Endodermal cell (in vitro differentiated cells): ENCODE results near the gene FAM25G. TPM values are rescaled to one million over a fixed set of nuclear protein-coding genes. Genes with fewer than 3 reads are reported as not detected.
"Not testable (repeated sequence)": the region's sequence is repeated elsewhere in the genome, so short reads cannot be mapped to it uniquely, and the experiment has no call there.

ENCODE experiments used
- DNase-seq: peaks from one replicate; pipeline ENCODE4 v3.0.0-alpha.2; 2017
- H3K27ac ChIP-seq: 2 replicates; pipeline ENCODE4 v1.5.1; 2013; ENCODE audit warnings: mild to moderate bottlenecking, low read depth, low read length, moderate library complexity
- H3K27me3 ChIP-seq: 2 replicates; pipeline ENCODE4 v1.6.1; 2013; ENCODE audit warnings: mild to moderate bottlenecking, low read length, moderate library complexity; ENCODE audit not compliant: insufficient read depth, control insufficient read depth, poor library complexity, severe bottlenecking
- H3K36me3 ChIP-seq: 2 replicates; pipeline ENCODE4 v1.7.0; 2013; ENCODE audit warnings: mild to moderate bottlenecking, low read length, moderate library complexity; ENCODE audit not compliant: control insufficient read depth, insufficient read depth
- H3K4me1 ChIP-seq: one replicate; pipeline ENCODE4 v1.7.0; 2013; ENCODE audit warnings: low read length; ENCODE audit not compliant: control insufficient read depth, insufficient read depth
- H3K4me3 ChIP-seq: 2 replicates; pipeline ENCODE4 v1.5.1; 2013; ENCODE audit warnings: mild to moderate bottlenecking, low read length, moderate library complexity
- H3K9ac ChIP-seq: 2 replicates; pipeline ENCODE4 v1.6.1; 2013; ENCODE audit warnings: mild to moderate bottlenecking, low read length, moderate library complexity; ENCODE audit not compliant: poor library complexity, severe bottlenecking; ENCODE audit errors: extremely low read depth
- H3K9me3 ChIP-seq: 2 replicates; pipeline ENCODE4 v1.6.1; 2013; ENCODE audit warnings: mild to moderate bottlenecking, low read length, moderate library complexity; ENCODE audit not compliant: control insufficient read depth
- H3K27ac Mint-ChIP-seq: 2 replicates; pipeline ENCODE4 v1.8.0; 2020; ENCODE audit warnings: mixed read lengths
- H3K27me3 Mint-ChIP-seq: 2 replicates; pipeline ENCODE4 v1.8.0; 2021; ENCODE audit warnings: mild to moderate bottlenecking, mixed read lengths; ENCODE audit not compliant: insufficient read depth
- H3K36me3 Mint-ChIP-seq: 2 replicates; pipeline ENCODE4 v1.8.0; 2020; ENCODE audit warnings: low read depth, mixed read lengths
- H3K4me1 Mint-ChIP-seq: 2 replicates; pipeline ENCODE4 v1.8.0; 2020; ENCODE audit warnings: mixed read lengths
- H3K4me3 Mint-ChIP-seq: 2 replicates; pipeline ENCODE4 v1.8.0; 2020; ENCODE audit warnings: mild to moderate bottlenecking, moderate library complexity, mixed read lengths
- H3K9me3 Mint-ChIP-seq: 2 replicates; pipeline ENCODE4 v1.8.0; 2020; ENCODE audit warnings: mild to moderate bottlenecking, mixed read lengths
- WGBS, 2 experiments: methylation state at CpG; one replicate each; pipeline versions ENCODE4 v1.1.5 to v1.1.7; 2013; ENCODE audit warnings: missing lambda C conversion rate in 2 of 2, mixed read lengths in 1 of 2; ENCODE audit not compliant: insufficient coverage in 1 of 2, insufficient read length in 1 of 2; 5-methylcytosine and 5-hydroxymethylcytosine counted together
- total RNA-seq, 2 donors: library from RNA; stranded (reverse); fragmentation: NEBNext Ultra II Directional in 1 of 2; extraction: Animal tissue kit (Norgen Biotek cat#: 25700) in 1 of 2; gene quantifications; 2 replicates in 1 of 2; 3 replicates in 1 of 2; pipeline ENCODE4 v1.2.1, GENCODE V29; 2021
- TF ChIP-seq, protein P1 (sequence below): fragments of 200-600 bp; sonication (generic); conservative IDR thresholded peaks from 2 replicates; pipeline ENCODE4 v1.5.0; 2021; ENCODE audit warnings: antibody characterized with exemption, mild to moderate bottlenecking

FAM25G gene
- total RNA-seq, 2 donors from 2014 or later = not detected

DNA sequence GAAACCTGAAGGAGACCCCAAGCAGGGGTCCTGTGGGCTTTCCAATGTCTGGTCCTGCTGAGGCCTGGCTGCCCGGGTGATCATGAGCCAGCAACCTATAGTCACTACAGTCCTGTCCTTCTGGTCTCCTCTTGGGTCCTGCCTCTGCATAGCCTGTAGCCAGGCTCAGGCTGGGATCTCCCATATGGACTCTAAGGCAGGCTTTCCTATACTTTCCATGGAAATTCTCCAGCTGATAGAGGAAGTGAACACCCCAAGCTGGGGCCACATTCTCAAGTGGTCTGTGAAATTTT lies 34.0 kb downstream of the FAM25G start:
- WGBS, 2 experiments = 92 to 100% methylated on average over 1 of the region's 1 CpG

DNA sequence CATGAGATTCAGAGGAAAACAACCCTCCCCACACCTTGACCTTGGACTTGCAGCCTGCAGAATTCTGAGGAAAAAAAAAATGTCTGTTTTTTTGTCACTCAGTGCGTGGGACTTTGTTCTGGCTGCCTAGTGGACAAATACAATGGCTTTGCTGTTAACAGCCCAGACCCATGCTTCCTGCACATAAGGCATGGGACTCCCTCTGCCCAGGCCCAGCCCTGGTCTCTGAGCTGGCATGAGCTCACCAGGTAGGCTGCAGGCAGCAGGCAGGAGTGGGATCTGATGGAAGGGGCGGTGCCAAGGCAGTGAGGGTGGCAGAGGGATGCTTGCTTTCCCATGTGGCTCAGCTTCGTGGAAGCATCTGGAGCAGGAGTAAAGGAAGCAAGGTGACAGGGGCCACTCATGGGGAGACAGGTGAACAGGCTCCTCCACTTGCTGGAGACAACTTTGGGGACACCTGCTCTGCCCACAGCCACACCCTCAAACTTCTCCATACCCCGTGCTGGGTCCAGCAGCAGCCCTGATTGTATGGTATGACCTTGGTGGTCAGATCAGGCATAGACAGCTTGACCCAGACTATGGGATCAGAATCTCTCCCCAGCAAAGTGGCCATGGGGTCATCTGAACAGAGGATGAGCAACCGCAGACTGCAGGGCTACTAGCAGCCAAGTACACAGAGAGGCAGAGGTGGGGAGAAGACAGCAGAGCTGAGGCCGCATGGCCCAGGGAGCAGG lies 34.5 kb downstream of the FAM25G start:
- no peaks in the 10 kb centered on the region for H3K36me3 Mint-ChIP-seq
- Histone ChIP-seq H3K9ac (no peak overlapping the region), H3K36me3 (no peaks in the 10 kb centered on the region), H3K27ac (no peak overlapping the region), H3K27me3 (no peaks in the 10 kb centered on the region), H3K4me3 (no peak overlapping the region), H3K9me3 (no peaks in the 10 kb centered on the region), H3K4me1 (peaks cover 12% of the 10 kb centered on the region)
- peaks cover 4% of the 10 kb centered on the region for H3K27me3 Mint-ChIP-seq
- H3K9me3 Mint-ChIP-seq = no peaks in the 10 kb centered on the region
- WGBS, 2 experiments = 93 to 96% methylated on average over 4 to 6 of the region's 6 CpGs
- DNase-seq = no peak
- TF ChIP-seq, protein P1, sequence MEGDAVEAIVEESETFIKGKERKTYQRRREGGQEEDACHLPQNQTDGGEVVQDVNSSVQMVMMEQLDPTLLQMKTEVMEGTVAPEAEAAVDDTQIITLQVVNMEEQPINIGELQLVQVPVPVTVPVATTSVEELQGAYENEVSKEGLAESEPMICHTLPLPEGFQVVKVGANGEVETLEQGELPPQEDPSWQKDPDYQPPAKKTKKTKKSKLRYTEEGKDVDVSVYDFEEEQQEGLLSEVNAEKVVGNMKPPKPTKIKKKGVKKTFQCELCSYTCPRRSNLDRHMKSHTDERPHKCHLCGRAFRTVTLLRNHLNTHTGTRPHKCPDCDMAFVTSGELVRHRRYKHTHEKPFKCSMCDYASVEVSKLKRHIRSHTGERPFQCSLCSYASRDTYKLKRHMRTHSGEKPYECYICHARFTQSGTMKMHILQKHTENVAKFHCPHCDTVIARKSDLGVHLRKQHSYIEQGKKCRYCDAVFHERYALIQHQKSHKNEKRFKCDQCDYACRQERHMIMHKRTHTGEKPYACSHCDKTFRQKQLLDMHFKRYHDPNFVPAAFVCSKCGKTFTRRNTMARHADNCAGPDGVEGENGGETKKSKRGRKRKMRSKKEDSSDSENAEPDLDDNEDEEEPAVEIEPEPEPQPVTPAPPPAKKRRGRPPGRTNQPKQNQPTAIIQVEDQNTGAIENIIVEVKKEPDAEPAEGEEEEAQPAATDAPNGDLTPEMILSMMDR = no peak
- H3K4me1 Mint-ChIP-seq = peaks cover 17% of the 10 kb centered on the region
- no peak overlapping the region for H3K4me3 Mint-ChIP-seq
- H3K27ac Mint-ChIP-seq = peak overlapping the region; percentile 5

More for the DNA sequence above, 34.0 kb downstream of the FAM25G start:
- peaks cover 14% of the 10 kb centered on the region for H3K4me1 Mint-ChIP-seq
- peaks cover 4% of the 10 kb centered on the region for H3K27me3 Mint-ChIP-seq
- H3K27ac Mint-ChIP-seq = no peak overlapping the region
- no peaks in the 10 kb centered on the region for H3K27me3 ChIP-seq
- H3K4me1 ChIP-seq = peaks cover 12% of the 10 kb centered on the region
- no peaks in the 10 kb centered on the region for H3K36me3 Mint-ChIP-seq
- TF ChIP-seq, protein P1 = no peak
- DNase-seq = no peak
- no peaks in the 10 kb centered on the region for H3K9me3 Mint-ChIP-seq
- no peak overlapping the region for H3K4me3 Mint-ChIP-seq
- no peaks in the 10 kb centered on the region for H3K36me3 ChIP-seq
- no peak overlapping the region for H3K27ac ChIP-seq
- H3K4me3 ChIP-seq = no peak overlapping the region
- no peak overlapping the region for H3K9ac ChIP-seq
- H3K9me3 ChIP-seq = no peaks in the 10 kb centered on the region

DNA sequence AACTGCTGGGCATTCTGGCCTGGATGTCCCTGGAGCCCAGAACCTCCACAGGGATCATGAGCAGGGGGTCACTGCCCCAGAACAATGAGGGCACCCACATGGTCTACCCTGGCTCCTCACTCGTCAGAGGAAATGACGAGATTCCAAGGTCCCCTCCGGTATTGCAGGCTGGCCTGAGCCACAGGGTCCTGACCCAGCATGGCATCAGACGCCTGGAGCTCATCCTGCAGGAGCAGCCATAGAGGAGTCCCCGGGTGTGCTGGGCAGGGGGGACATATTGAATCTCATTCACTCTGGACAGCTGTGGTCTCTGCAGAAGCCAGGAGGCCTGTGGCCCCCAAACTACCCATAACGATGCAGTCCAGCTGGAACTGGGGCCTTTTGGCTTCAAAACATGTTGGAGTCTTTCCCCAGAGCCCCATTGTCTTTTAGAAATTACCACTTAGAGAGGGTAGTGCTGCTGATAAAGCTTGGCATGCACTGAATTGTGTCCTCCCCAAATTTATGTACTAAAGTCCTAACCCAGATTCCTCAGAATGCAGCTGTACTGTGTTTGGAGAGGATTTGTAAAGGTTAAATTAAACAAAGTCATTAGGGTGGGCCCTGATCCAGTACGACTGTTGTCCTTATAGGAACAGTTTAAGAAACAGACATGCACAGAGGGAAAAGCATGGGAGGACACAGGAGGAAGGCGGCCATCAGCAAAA lies 35.3 kb downstream of the FAM25G start:
- Histone ChIP-seq H3K4me3 (no peak overlapping the region), H3K4me1 (peaks cover 12% of the 10 kb centered on the region), H3K36me3 (no peaks in the 10 kb centered on the region), H3K9ac (no peak overlapping the region), H3K27ac (no peak overlapping the region), H3K27me3 (no peaks in the 10 kb centered on the region), H3K9me3 (no peaks in the 10 kb centered on the region)
- Mint-ChIP-seq H3K36me3 (no peaks in the 10 kb centered on the region), H3K4me3 (no peak overlapping the region), H3K27me3 (peaks cover 4% of the 10 kb centered on the region), H3K9me3 (no peaks in the 10 kb centered on the region), H3K27ac (peak overlapping the region; percentile 5), H3K4me1 (peaks cover 17% of the 10 kb centered on the region)
- TF ChIP-seq, protein P1 = no peak
- peak; percentile 39 for DNase-seq
- whole genome bisulfite sequencing, 2 experiments = 91 to 94% methylated on average over 6 to 8 of the region's 8 CpGs

DNA sequence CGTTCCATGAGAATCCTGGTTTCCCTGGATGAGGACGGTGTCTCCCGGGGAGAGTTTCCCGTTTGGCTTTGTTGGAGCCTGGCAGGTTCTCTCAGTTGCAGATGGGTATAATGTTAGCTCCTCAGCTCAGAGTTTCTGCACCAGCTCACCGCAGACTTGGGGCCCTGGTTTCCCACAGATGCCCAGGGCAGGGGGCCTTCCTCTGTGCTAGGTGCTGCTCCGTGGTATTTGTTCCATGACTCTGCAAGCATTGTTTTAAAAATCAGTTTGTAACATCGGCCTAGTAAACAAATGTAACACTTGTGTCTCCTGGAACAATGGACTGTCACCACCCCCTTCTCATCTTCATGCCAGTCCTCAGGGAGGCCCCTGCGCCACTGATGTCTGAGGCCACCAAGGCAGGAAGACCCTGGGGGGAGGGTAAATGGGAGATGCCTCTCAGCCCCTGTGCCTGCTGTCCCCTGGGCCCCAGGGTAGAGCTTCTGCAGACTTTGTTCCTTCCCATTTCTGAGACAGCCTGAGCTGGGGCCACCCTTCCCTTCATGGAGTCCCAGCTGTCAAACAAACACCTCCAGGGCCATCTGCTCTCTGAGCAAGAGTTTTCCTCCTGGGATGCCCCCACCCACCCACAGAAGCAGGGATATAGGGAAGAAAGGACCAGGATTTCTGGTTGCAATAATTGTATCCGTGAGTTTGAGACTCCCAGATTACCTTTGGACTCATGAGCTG lies 36.0 kb downstream of the FAM25G start:
- 68 to 84% methylated on average over 7 to 9 of the region's 9 CpGs for WGBS, 2 experiments
- H3K27ac ChIP-seq, H3K9me3 ChIP-seq, H3K27ac Mint-ChIP-seq, H3K27me3 ChIP-seq, H3K36me3 ChIP-seq, H3K4me3 ChIP-seq, H3K36me3 Mint-ChIP-seq, H3K9me3 Mint-ChIP-seq, H3K4me3 Mint-ChIP-seq, H3K9ac ChIP-seq, H3K27me3 Mint-ChIP-seq: not testable (repeated sequence)
- peaks cover 12% of the 10 kb centered on the region for H3K4me1 ChIP-seq
- peaks cover 15% of the 10 kb centered on the region for H3K4me1 Mint-ChIP-seq
- peak; percentile 44 for DNase-seq
